ENCODE measurements around the gene RALBP1. TPM values are rescaled to one million over a fixed set of nuclear protein-coding genes. Genes with fewer than 3 reads are reported as not detected.

Gene RALBP1
- total and polyA plus RNA-seq, 2 of the 8 experiments (the other 6 are each of a cell fraction or from before 2014, with no cell fraction given): 40.3 to 67.8 TPM

DNA sequence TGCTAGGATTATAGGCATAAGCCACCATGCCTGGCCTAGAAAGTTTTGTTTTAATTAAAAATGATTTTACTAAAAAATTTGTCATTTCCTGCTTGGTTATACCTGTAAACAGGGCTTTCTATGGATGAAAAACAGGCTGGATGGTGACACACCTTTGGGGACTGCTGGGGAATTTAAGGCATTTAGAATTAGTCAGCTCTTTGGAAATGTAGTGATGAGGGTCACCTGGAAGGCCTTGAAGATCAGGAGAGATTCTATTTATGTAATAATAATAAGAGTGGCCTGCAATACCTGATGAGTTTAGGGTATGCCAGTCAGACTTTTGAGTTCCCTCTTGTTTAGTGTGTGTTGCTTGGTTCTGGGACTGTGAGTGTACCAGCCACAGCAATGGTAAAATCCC, 51.1 kb downstream of the RALBP1 start (continued):
- TF ChIP-seq CHD7 (IDR thresholded peaks at IDR 0.05; ENCODE audit: insufficient replicate concordance, low read length) (no peak), KDM4A (IDR thresholded peaks at IDR 0.05; ENCODE audit: low read depth, low read length, severe bottlenecking) (no peak)

Measured in H1 (cell line).